ENCODE data around the gene CPLANE2. TPM values are rescaled to one million over a fixed set of nuclear protein-coding genes. Genes with fewer than 3 reads are reported as not detected.
"Not testable (repeated sequence)": the region's sequence is repeated elsewhere in the genome, so short reads cannot be mapped to it uniquely, and the experiment has no call there.

The CPLANE2 gene, protein sequence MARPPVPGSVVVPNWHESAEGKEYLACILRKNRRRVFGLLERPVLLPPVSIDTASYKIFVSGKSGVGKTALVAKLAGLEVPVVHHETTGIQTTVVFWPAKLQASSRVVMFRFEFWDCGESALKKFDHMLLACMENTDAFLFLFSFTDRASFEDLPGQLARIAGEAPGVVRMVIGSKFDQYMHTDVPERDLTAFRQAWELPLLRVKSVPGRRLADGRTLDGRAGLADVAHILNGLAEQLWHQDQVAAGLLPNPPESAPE
- 6.1 and 6.4 TPM in 2 replicates for total RNA-seq

DNA sequence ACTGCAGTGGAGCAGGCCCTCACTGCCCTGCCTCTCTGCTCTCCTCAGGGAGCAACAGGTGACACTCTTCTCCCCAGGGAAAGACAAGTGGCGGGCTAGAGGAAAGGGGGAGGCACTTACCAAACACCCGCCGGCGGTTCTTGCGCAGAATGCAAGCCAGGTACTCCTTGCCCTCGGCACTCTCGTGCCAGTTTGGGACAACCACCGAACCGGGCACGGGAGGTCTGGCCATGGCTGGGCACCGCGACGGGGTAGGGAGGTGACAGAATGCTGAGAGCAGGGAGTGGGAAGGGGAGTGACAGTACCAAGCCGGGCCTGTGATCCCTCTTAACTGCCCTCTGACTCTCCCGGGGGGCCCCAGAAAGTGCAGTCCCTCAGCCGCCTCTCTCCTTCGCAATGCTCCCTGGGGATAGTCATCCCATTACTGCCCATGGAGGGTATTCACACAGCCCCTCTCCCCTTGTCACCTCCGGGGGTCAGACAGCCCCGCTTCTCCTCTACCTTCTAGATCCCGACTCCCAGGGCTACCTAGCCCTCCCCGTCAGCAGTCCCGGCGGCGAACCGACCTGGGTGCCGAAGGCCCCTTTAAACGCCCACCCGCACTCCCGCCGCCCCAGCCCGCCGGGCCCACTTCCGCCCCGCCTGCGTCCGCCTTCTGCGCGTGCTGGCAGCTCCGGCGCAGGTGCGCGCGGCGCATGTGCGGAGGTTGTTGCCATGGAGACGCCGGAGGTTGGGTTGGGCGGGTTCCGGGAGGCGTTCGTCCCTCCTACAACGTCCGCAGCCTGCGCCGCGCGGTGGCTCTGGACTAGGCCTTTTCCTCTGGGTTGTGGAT lies at the start of gene CPLANE2:
TSS of gene CPLANE2 (minus strand) at position 673 of the 832 bp plus-strand sequence. CDS start at position 232, 441 bp downstream.
- intact Hi-C loops (cut with micrococcal nuclease), result loop anchor here (1.0 to 2.0 kb wide), 8 partner anchors 19 to 710 kb away; partner anchors contain the start of genes DNAJC16, FBXO42, SPEN and SZRD1

DNA sequence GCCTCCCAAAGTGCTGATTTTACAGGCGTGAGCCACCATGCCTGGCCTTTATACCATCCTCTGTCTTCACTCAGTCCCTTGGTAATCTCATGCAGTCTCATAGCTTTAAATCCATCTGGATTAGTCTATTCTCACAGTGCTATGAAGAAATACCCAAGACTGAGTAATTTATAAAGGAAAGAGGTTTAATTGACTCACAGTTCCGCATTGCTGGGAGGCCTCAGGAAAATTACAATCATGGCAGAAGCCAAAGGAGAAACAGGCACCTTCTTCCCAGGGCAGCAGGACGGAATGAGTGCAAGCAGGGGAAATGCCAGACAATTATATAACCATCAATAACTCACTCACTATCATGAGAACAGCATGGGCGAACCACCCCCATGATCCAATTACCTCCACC lies 49.1 kb upstream of the CPLANE2 start:
- intact Hi-C loops (cut with micrococcal nuclease), result no loop called here

DNA sequence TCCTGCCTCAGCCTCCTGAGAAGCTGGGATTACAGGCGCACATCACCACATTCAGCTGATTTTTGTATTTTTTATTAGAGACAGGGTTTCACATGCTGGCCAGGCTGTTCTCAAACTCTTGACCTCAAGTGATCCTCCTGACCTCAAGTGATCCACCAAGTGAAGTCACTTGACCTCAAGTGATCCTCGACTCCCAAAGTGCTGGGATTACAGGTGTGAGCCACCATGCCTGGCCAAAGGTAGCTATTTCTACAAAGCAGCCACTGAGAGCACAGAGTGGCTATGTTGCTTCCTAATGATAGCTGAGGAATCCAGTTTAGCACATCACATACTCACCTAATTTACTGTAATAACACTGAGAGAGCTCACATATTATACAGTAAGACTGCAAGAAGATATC lies 44.8 kb upstream of the CPLANE2 start:
- intact Hi-C loops (cut with micrococcal nuclease), result no loop called here

DNA sequence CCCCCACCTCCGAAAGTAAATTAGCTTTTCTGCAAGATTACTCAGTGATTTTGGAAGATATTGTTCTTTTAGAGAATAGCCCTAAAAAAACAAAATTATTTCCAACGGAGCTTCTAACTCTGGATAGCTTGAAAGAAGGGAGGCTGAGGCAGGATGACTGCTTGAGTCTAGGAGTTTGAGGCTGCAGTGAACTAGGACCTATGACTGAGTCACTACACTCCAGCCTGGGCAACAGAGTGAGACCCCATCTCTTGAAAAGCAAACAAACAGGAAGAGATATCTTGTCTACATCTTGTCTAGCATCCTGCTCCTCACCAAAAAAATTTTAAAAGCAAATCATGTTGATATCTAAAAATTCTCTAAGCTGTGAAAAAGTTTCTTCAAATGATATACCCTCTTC lies 42.2 kb upstream of the CPLANE2 start:
- intact Hi-C loops (cut with micrococcal nuclease), result no loop called here

DNA sequence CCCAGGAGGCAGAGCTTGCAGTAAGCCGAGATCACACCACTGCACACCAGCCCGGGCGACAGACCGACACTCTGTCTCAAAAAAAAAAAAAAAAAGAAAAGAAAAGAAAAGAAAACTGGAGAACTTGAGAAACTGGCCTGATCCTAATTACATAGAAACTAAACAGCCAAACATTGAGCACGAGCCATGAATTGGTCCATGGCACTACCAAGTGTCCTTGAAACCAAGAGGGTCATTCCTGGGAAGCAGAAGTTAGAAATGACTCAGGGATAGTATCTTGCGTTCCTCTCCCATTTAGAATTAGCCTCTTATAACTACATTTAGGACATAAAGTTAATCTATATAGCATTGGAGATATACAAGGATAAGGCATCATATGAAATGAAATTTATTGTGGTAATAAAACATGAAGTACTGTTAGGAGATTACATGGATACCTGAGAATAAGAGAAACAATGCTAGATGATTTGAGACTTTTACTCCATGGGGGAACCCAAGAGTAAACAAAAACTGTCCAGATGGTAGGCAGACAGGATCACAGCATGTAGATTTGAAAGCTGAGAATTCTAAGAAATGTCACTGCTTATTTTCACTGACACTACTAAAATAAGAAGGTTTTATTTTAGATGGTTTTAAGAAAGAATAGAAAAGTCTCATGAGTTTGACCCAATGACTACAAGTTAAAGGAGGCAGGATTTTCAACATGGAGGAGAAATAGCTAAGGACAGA lies 39.5 kb upstream of the CPLANE2 start:
- intact Hi-C loops (cut with micrococcal nuclease), result no loop called here

DNA sequence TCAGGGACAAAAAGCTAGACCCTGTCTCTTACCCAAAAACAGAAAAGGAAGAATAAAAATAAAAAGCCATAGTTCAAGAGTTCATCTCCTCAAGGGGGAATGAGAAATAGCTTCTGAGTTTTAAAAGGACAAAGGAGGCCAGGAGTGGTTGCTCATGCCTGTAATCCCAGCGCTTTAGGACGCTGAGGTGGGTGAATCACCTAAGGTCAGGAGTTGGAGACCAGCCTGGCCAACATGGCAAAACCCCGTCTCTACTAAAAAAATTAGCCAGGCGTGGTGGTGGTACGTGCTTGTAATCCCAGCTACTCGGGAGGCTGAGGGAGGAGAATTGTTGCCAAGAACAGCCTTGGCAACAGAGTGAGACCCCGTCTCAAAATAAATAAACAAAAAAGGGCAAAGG lies 38.6 kb upstream of the CPLANE2 start:
- intact Hi-C loops (cut with micrococcal nuclease), result no loop called here

DNA sequence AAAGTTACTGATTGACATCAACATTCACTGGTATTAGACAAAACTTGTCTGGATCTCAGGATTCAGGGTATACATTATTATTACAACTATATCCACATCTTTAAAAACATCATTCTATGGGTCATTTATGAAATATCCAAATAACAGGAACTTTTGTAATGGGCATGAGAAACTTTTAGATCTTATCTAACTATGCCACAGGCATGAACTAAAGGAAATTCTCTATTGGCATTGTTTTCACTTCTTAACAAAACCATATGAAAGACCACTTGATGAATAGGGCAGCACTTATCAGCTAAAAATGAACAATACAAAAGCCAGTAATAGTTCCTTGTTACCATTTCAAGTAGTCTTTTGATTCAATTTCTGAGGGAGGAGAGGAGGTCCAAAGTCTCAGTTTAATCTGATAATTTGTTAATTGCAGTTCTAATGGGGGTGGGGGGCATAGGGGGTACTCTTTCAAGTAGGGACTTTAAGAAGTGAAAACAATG lies 30.8 kb upstream of the CPLANE2 start:
- intact Hi-C loops (cut with micrococcal nuclease), result no loop called here

DNA sequence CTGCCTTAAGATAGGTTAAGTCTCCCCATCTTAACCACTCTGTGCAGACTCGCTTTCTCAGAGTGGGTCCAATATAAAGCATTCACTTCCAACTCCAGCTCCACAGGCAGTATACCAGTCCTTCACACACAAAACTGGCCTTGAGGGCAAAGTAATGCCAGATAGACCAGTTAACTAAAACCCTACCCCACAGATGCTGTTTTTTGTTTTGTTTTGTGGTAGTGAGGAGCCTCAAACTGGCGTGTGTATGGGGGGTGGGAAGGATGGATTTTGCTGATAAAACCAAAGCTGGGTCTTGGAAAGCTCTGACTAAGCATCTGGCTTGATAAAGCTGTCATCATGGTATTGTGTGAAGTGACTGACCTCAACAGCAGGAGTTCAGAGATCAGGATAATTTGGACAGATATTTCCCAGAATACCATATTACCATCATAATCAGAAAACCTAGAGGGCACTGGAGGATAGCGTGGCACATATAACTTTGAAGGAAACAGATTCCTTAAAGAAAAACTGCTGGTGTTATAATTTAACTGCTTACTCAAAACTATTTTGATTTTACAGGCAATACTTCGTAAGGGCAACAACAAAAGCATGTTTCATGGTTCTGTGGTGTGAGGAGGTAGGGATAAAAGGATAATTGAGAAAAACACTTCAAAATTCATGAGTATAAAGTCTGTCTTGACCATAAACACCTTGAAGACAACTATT lies 29.6 kb upstream of the CPLANE2 start:
- intact Hi-C loops (cut with micrococcal nuclease), result no loop called here

DNA sequence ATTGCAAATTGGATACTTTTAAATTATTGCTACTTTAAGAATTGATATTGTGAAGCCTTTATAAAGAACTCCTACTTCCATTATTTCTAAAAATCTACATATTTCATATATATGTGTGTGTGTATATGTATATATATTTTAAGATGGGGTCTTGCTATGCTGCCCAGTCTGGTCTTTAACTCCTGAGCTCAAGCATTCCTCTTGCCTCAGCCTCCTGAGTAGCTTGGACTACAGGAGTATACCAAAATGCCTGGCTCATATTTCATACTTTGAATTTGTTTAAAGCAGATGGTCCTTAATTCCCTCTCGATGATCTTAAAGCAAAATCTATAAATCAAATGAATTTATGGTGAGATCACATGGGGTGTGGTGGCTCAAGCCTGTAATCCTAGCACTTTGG lies 25.1 kb upstream of the CPLANE2 start:
- intact Hi-C loops (cut with micrococcal nuclease), result no loop called here

DNA sequence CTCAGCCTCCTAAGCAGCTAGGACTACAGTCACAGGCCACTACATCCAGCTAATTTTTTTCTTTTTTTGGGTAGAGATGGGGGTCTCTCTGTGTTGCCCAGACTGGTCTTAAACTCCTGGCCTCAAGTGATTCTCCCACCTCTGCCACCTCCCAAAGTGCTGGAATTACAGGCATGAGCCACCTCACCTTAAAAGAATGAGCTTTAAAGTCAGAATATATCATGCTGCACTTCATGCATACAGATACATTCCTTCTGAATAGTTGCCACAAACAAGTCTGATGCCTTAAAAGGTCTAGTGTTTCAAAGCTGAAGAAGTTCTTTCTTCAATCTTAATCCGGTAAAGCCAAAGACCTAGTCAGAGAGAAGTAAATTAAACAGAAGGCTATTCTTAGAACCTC lies 23.8 kb upstream of the CPLANE2 start:
- intact Hi-C loops (cut with micrococcal nuclease), result no loop called here

DNA sequence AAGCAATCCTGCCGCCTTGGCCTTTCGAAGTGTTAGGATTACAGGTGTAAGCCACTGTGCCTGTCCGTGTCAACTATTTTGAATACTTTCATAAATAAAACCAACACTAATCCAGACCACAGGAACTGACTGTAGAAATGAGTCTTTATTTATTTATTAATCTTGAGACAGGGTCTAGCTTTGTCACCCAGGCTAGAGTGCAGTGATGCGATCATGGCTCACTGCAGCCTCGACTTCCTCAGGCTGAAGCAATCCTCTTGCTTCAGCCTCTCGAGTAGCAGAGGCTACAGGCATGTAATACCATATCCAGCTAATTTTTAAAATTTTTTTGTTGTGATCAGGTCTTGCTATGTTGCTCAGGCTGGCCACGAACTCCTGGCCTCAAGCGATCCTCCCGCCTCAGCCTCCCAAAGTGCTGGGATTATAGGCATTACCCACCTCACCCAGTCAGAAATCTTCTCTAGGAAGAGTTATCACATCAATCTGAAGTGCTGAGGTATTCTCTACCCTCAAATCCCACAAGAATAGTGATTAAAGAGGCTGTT lies 21.7 kb upstream of the CPLANE2 start:
- intact Hi-C loops (cut with micrococcal nuclease), result no loop called here

DNA sequence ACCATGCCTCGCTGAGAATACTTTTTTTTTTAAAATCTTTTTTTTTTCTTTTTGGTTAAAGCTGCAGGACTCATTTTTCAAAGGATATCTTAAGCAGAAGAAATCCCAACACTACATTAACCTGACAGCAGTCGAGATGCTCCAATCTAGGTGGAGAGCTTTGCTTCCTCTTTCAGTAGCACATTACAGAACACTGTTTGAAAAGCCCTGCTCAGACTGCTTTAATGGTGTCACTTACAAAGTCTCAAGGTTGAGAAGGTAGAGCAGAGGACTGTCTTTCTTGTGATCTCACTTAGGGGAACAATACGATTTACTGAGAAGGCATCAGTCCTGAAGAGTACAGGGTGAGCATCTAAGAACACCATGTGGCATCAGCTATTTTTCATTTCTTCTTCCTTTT lies 21.0 kb upstream of the CPLANE2 start:
- intact Hi-C loops (cut with micrococcal nuclease), result no loop called here

DNA sequence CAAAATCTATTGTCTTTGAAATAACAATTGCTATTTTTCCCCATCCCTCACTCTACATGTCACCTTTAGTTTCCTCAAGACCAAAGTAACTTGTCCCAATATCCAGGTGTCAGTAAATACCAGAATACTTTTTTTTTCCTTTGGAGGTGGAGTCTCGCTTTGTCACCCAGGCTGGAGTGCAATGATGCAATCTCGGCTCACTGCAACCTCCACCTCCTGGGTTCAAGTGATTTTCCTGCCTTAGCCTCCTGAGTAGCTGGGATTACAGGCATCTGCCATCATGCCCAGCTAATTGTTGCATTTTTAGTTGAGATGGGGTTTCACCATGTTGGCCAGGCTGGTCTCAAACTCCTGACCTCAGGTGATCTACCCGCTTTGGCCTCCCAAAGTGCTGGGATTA lies 20.6 kb upstream of the CPLANE2 start:
- intact Hi-C loops (cut with micrococcal nuclease), result not testable (repeated sequence)

DNA sequence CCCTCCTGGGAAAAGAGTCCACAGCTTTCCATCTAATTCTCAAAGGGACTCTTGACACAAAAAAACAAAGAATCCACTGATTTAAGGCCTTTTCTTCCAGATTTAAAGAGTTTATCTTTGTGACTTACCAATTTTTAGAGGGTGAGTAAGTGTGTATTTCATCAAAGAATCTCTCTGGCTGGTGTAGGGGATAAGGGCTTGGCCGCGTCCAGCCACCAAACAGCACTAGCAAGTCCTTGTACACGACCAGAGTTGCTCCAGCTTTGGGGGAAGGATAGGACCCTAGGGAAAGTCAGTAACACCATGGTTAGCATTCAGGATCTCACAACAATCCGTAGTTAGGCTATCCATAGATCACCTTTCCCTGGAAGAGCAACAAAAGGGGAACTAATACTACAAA lies 19.5 kb upstream of the CPLANE2 start:
- intact Hi-C loops (cut with micrococcal nuclease), result no loop called here

DNA sequence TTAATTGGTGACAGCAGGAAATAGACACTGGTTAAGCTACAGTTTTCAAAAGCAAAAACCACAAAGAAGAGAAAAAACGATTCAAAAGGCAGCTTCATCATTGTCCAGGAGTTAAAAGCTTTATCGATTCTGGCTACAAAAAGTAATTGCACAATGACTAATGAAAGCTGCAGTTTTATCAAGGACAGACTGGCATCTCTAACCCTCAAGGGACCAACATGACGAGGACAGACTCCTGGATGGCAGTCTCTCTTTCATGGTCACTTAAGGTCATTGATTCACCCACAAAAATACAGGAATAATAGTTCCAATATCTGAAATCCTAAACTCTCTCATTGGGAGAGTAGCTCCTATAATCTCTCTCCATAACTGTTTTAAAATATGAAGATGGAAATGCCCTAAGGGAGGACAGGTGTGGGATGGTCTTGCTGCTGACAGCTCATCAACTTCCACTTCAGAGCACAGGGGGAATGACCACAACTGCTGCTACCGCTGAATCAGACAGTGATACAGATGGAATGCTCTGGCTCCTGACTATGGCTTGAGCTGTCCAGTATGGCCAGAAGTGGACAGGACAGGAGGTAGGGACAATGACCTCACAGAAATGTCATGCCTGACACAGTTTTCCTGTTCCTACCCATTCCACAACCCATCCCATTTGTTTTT lies 17.4 kb upstream of the CPLANE2 start:
- intact Hi-C loops (cut with micrococcal nuclease), result no loop called here

DNA sequence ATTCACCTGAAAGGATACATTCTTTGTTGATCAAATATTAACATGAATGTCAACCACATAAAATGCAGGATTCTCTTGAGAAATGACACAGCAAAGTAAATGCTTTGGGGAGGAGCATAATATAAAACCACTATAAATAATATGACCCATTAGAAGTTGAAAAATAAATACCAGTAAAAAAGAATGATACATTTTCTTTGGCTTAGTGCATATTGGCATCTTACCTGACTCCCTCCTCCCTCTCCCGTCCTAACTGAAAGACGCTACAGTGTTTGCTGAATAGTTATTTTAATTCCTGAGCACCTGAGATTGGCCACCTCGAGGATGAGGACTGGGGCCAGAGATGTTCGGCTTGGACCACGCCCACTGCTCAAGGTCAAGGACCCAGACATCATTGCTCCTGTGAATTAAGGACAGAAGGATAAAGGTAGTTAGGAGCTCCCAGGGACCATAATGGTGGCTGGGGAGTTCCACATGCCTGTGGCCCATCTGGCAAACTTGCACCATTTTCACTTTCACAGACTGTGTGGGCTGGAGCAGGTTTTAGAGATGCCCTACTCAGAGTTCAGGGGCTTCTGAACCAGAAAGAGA lies 16.4 kb upstream of the CPLANE2 start:
- intact Hi-C loops (cut with micrococcal nuclease), result no loop called here

DNA sequence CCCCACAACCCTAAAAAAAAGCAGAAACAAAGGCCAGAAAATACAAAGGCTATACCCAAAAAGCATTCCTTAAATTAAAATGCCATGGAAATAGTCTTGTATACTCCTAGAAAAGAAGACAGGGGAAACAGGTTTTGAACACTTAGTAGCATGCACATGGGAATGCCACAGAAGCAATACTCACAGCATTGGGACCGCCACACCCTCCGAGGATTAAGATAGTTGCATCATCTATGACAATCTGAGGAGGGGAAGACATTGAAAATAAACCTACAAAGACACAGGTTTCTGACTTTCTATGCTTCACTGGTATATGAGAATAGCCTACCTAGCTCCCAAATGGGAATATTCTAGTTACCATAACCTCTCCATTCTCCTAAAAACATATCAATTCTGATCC lies 15.9 kb upstream of the CPLANE2 start:
- intact Hi-C loops (cut with micrococcal nuclease), result no loop called here

DNA sequence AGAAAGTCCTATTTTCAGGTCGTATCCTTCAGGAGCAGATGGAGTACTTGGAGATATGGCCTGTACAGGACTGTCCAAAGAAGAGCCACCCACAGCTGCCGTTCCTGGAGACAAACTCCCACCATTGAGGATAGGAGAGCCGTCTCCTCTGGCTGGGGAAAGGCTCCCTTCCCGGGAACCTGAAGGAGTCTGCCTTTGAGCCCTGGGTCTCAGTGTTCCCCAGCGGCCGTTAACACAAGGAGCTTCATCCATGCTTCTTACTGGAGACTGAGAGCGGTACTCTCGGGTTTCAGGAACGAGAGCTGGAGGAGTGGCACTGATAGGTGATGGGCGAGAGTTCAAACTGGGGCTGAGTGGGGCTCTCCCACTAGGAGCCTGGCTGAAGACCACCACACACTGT lies 14.4 kb upstream of the CPLANE2 start:
- intact Hi-C loops (cut with micrococcal nuclease), result no loop called here

DNA sequence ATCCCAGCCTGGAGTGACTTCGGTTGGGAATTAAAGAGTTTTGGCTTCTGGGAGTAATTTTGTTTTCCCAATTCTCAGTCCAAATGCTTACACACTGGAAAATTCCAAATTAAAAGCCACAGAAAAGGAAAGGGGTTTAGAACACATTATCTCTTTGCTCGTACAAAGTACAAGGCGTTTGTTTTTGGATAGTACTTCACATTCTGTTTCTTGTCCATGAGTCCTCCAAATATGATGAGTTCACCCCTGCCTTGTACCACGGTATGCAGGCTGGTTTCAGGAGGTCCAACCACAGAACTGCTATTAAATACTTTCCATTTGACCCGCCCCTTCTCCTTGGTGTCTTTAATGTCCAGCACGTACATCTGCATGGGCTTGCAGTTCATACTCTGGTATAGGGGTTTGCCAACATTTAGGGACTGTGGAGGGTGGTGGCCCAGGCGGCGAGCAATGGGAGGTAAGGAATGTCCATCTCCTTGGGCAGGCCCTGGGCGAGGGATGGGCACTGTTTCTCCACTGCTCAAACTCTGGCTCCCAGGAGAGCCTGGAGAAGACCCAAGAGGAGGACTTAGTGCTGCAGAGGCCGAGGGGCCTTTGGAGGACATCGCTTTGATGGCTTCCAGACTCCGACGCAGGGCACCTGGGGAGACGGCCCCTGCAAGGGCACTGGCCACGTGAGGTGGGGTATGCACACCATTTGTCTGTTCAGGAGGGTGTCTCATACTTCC lies 13.7 kb upstream of the CPLANE2 start:
- intact Hi-C loops (cut with micrococcal nuclease), result no loop called here
